ENCODE measurements around the gene UBE2D1.
"Not testable (repeated sequence)": the region's sequence is repeated elsewhere in the genome, so short reads cannot be mapped to it uniquely, and the experiment has no call there.

Gene UBE2D1

GRCh38 chr10:58415757-58416156 is 81.0 kb downstream of the UBE2D1 start:
- no peak overlapping the region for H3K4me3 ChIP-seq (ENCODE audit: low read length)
- no peak for DNase-seq (ENCODE audit: low read depth, low spot score)

- H3K4me3 ChIP-seq (ENCODE audit: low read length); DNase-seq (ENCODE audit: low read depth, low spot score): not testable (repeated sequence)
Measured at GRCh38 chr10:58417902-58418301, 83.1 kb downstream of the UBE2D1 start.

Measured in Jurkat, Clone E6-1 (cell line).